Hypothalamus (tissue), 51 donors: ENCODE measurements around the gene ITPKA.
A peak's percentile ranks its signal among the peaks of the same experiment; 100 is the strongest.

ENCODE experiments used
- DNase-seq, 51 donors: peaks; one replicate each; lab custom pipeline; 2025; lab: John Stamatoyannopoulos, UW

The ITPKA gene

DNA sequence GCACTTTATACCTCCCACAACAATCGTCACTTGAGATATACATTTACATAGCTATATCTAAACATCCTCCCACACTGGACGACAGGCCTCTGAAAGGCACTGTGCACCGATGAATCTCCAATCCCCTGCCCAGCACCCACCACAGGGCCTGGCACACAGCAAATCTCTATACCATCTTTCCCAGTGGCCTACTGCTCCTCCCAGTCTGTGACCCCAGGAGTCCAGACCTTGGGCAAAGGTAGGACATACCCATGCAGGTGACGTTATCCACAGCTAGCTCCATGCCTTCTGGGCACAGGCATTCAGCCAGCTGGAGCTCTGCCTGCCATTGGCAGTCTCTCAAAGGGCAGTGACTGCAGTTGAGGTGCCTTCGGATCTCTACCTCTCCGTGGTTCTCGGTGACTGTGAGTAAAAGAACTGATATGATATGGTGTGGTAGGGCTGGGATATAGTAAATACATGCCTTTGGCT lies 14.2 kb downstream of the ITPKA start:
- DNase-seq: no peak

DNA sequence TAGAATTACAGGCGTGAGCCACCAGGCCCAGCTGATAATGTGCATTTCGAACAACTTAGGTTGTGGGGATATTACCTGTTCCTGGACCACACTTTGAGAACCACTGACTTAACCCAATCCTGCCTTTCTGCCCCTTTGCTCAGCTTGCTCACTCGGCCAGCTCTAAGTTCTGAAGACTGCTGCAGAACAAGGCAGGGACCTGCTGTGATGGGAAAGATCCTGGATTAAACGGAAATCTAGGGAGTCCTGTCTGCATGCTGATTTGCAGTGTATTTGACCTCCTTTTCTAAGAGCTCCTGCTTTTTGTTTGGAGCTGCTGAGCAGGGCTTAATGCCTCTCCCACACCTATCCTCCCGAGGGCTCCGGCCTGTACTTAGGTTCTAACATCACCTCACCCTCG lies 17.1 kb downstream of the ITPKA start:
- DNase-seq: no peak

- DNase-seq: no peak
These were observed 17.7 kb downstream of the ITPKA start for GRCh38 chr15:41511331-41511898.

- DNase-seq: no peak
These were observed 18.3 kb downstream of the ITPKA start for GRCh38 chr15:41511899-41512369.

DNA sequence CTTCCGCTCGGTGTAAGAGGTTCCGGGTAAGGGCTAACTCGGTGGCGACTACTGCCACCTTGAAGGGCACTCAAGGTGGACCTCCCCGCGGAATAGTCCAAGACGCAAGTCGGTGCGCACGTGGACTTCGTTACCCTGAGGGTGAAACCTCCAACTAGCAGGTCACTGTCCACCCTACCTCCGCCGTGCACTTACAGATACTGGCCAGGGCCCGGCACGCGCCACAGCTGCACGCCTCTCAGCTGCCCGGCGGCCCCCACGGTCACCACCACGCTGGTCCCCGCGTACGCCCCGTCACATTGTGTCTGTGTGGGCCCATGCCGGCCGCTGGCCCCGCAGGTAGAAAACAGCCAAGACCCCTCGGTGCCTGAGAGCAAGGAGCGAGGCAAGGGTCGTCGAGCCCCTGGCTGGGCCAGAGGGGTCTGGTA lies 18.9 kb downstream of the ITPKA start:
- no peak for DNase-seq

- DNase-seq: no peak
These were observed 19.3 kb downstream of the ITPKA start for GRCh38 chr15:41512940-41513505.

DNA sequence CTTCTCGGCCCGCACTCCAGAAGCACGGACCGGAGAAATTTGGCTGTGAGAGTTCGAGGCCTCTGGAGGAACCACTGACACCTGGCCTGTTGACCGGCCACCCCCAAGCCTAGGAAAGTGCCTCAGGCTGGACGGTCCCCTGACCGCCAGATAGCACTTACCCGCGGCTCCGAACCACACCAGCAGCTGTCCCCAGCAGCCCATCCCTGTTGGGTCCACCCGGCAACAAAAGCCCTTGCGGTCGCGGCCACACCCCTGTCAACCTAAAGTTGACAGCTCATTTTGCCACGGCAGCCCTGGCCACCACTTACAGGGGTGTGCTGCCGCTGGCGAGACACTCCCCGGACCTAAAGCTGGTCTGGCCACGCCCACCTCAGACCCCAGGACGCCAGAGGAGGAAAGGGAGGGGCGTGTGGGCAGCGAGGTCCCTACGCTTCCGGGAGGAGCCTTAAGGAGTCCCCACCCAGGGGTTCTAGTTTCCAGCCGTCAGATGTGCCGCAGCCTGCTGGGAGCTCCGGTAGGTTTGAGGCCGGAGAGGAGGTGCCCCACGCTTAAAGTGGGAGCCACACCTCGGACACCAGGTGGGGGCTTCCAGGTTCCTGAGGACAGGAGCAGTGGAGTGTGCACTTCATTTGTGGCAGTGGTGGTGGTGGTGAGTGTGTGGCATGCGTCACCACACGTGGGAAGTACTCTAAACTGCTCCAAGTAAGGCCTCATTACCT lies 20.0 kb downstream of the ITPKA start, which contains the start of gene LTK:
Gene LTK, minus strand, starts transcription at position 322 of the 722 bp plus-strand sequence. Its CDS starts 118 bp downstream, at position 204.
- no peak for DNase-seq

GRCh38 chr15:41517895-41518449 lies 24.3 kb downstream of the ITPKA start:
- no peak for DNase-seq

GRCh38 chr15:41520636-41521035 lies 27.0 kb downstream of the ITPKA start:
- DNase-seq: no peak

DNA sequence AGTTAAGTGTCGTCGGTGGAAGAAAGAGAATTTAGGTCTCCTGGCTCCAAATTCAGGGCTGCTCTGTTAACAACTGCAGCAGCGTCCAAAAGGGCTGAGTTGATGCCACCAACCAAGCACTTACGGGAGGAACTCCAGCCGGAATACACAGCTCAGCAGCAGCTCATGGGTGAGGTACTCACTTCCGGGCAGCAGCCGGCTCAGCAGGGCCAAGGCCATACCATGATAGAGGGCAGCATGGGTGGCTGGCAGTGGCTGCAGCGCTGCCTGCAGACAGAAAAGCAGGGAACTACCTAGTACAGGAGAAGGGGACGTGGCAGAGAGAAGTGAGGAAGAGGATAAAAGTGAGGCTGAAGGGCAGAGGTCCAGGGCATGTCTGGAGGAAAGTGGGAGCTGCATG lies 27.9 kb downstream of the ITPKA start:
- no peak for DNase-seq

GRCh38 chr15:41523097-41523496 lies 29.4 kb downstream of the ITPKA start:
- DNase-seq: no peak

DNA sequence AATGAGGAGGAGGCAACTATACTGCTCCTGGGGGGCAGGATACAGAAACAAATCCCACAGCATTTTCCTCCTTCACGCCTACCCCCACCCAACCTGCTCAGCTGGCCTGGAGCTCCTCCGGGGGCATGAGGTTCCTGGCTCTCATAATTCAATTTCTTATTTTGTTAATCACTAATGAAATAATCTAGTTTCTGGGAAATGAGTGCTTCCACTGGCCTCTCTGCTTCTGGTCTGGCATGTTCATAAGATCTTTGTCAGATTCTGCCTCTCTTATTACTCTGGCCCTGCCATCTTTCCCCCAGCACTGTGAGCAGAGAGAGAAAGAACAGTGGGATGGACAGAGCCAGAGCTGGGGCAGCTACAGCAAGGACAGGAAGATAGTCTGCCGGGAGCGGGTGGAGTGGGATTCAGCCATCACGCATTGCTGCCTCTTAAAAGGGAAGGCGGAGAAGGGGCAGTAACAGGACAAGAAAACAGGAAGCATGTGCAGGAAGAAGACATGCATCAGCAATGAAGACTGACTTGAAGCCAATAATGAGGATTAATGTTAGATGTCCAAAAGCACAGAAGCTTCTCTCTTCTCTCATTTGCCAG lies 36.8 kb downstream of the ITPKA start:
- DNase-seq: no peak

- no peak for DNase-seq
These were observed 41.9 kb downstream of the ITPKA start for GRCh38 chr15:41535544-41535943.

GRCh38 chr15:41536866-41537265 lies 43.2 kb downstream of the ITPKA start:
- DNase-seq: no peak

DNA sequence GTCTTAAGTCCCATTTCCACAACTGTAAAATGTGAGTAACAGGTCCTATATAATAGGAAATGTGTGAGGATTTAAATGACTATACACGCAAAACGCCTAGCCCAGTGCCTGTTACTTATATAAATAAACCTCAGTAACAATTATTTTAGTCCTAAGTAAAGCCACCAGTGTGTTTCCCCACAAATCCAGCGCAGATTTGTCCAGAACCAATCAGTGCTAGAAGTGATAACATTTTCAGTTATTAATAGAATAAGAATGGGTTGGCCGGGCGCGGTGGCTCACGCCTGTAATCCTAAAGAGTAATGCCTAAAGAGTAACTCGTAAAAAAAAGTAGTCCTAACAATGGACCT lies 49.8 kb downstream of the ITPKA start:
- DNase-seq: no peak

DNA sequence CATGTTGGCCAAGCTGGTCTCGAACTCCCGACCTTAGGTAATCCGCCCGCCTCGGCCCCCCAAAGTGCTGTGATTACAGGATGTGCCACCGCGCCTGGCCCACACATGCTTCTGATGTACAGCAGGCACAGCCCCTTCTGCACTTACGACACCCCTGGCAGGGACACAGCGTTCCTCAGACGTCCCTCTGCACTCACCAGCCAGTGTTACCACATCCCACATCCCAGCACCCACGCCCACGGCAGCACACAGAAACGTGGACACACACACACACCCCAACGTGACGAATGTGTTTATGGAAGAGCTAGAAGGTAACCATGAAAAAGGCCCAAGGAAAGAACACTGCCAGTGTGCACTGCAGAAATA lies 51.0 kb downstream of the ITPKA start:
- DNase-seq: peak in 2 of 51 donors; percentile 8 to 57

DNA sequence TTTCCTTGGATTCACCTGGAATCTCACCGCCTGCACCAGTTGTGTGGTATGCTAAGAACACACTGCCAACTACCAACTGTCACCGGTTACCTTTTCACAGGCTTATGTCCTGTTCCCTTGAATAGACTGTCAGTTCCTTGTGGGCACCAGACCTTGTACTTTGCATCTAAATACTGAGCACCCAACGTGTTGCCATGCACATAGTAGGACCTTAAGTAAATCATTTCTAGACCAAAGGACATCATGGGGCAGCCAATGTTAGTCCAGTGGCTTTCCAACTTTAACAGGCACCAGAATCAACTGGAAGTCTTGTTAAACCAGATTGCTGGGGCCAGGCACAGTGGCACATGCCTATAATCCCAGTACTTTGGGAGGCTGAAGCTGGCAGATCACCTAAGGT lies 51.5 kb downstream of the ITPKA start:
- DNase-seq: no peak

DNA sequence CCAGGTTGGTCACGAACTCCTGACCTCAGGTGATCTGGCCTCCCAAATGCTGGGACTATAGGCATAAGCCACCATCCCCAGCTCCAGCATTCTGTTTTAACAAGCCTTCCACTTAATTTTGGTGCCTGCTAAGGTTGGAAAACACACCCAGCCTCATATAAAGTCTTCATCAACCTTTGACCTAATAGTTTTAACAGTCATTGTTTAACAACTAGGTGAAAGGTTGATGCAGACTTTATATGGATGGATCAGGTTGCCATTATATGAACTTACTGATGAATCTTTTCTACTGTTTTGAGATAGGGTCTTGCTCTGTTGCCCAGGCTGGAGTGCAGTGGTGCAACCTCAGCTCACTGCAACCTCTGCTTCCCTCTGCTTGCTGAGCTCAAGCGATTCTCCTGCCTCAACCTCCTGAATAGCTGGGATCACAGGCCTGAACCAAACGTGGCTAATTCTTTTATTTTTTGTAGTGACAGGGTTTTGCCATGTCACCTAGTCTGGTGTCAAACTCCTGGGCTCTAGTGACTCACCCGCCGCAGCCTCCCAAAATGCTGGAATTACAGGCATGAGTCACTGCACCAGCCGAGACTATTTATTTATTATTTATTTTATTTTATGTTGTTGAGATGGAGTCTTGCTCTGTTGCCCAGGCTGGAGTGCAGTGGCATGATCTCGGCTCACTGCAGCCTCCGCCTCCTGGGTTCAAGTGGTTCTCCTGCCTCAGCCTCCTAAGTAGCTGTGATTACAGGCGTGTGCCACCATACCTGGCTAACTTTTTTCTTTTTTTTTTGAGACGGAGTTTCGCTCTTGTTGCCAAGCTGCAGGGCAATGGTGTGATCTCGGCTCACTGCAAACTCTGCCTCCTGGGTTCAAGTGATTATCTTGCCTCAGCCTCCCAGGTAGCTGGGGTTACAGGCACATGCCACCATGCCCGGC lies 53.4 kb downstream of the ITPKA start:
- no peak for DNase-seq

DNA sequence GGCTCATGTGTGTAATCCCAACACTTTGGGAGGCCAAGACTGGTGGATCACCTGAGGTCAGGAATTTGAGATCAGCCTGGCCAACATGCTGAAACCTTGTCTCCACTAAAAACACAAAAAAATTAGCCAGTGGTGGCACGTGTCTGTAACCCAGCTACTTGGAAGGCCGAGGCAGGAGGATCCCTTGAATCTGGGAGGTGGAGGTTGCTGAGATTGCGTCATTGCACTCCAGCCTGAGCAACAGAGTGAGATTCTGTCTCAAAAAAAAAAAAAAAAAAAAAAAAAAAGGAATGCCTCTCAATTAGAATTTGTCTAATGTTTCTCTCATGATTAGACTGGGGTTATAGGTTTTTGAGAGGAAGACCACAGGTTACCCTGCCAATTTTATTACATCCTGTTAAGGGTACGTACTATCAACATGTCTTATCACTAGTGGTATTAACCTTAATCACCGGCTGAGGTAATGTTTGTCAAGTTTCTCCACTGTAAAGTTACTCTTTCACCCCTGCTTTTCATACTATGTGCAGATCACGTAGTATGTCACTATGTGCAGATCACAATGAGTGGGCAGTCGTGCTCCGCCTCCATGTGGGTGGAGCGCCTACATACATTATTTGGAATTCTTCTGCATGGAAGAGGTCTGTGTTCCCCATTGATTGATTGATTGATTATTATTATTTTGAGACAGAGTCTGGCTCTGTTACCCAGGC lies 56.5 kb downstream of the ITPKA start:
- DNase-seq: no peak
